ENCODE measurements around the gene FGF22.
"Not testable (repeated sequence)": the region's sequence is repeated elsewhere in the genome, so short reads cannot be mapped to it uniquely, and the experiment has no call there.

The FGF22 gene

GRCh38 chr19:622666-623065 is 17.0 kb upstream of the FGF22 start:
- DNase-seq = no peak

- no peak for DNase-seq
Measured at GRCh38 chr19:623175-623916, 16.3 kb upstream of the FGF22 start.

- DNase-seq = no peak
Measured at GRCh38 chr19:623974-624373, 15.7 kb upstream of the FGF22 start.

- no peak for DNase-seq
Measured at GRCh38 chr19:624433-625109, 15.1 kb upstream of the FGF22 start.

GRCh38 chr19:625257-625656 is 14.4 kb upstream of the FGF22 start:
- no peak for DNase-seq

GRCh38 chr19:626566-626965 is 13.1 kb upstream of the FGF22 start:
- not testable (repeated sequence) for DNase-seq

- no peak for DNase-seq
Measured at GRCh38 chr19:628168-628567, 11.5 kb upstream of the FGF22 start.

GRCh38 chr19:629515-629914 is 10.2 kb upstream of the FGF22 start:
- not testable (repeated sequence) for DNase-seq

- no peak for DNase-seq
Measured at GRCh38 chr19:629961-630714, 9.5 kb upstream of the FGF22 start.

- DNase-seq = no peak
Measured at GRCh38 chr19:632579-633067, 7.1 kb upstream of the FGF22 start.

GRCh38 chr19:633068-633785 is 6.5 kb upstream of the FGF22 start, which contains the start of gene POLRMT:
Gene POLRMT, minus strand, starts transcription at chr19:633537. Its CDS starts 25 bp downstream, at chr19:633512.
- peak; percentile 96 for DNase-seq

- DNase-seq = no peak
Measured at GRCh38 chr19:633786-634639, 5.7 kb upstream of the FGF22 start.

- no peak for DNase-seq
Measured at GRCh38 chr19:634975-635652, 4.6 kb upstream of the FGF22 start.

GRCh38 chr19:638906-639252 is 800 bp upstream of the FGF22 start:
- DNase-seq = no peak

GRCh38 chr19:640161-640558 is 481 bp downstream of the FGF22 start:
- no peak for DNase-seq

- DNase-seq = no peak
Measured at GRCh38 chr19:640606-641189, 1.0 kb downstream of the FGF22 start.

GRCh38 chr19:641702-642101 is 2.0 kb downstream of the FGF22 start:
- no peak for DNase-seq

- DNase-seq = no peak
Measured at GRCh38 chr19:642767-643727, 3.4 kb downstream of the FGF22 start.

- no peak for DNase-seq
Measured at GRCh38 chr19:643736-644135, 4.1 kb downstream of the FGF22 start.

GRCh38 chr19:644363-644762 is 4.7 kb downstream of the FGF22 start:
- no peak for DNase-seq

Data from NCI-H2107 (cell line).